Measurements from ENCODE around the gene CPAMD8. TPM values are rescaled to one million over a fixed set of nuclear protein-coding genes. Genes with fewer than 3 reads are reported as not detected.

CPAMD8 gene
- total and polyA plus RNA-seq, 9 donors: 2.4 to 13.0 (median 7.9) TPM

DNA sequence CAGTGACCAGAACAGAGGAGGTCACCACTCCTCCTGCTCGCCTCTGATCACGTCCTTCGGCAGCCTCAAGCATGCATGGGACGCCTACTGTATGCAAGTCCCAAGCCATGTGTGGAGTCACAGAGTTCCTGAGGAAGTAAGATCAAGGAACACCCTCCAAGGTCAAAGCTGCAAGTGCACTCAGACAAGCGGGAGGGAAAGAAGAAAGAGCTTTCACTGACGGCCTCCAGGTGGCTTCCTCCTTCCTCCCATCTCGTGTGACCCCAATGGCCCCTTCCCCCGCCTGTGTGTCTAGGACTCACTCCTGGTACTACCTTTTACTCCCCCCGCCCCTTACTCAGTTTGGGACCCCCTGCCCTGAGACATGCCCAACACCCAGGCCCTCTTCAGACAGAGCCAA is 42.6 kb upstream of the CPAMD8 start:
- TF ChIP-seq EP300 (IDR thresholded peaks at IDR 0.05): no peak
- TF ChIP-seq, protein P1, sequence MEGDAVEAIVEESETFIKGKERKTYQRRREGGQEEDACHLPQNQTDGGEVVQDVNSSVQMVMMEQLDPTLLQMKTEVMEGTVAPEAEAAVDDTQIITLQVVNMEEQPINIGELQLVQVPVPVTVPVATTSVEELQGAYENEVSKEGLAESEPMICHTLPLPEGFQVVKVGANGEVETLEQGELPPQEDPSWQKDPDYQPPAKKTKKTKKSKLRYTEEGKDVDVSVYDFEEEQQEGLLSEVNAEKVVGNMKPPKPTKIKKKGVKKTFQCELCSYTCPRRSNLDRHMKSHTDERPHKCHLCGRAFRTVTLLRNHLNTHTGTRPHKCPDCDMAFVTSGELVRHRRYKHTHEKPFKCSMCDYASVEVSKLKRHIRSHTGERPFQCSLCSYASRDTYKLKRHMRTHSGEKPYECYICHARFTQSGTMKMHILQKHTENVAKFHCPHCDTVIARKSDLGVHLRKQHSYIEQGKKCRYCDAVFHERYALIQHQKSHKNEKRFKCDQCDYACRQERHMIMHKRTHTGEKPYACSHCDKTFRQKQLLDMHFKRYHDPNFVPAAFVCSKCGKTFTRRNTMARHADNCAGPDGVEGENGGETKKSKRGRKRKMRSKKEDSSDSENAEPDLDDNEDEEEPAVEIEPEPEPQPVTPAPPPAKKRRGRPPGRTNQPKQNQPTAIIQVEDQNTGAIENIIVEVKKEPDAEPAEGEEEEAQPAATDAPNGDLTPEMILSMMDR (IDR thresholded peaks at IDR 0.05): no peak
- TF ChIP-seq POLR2A (IDR thresholded peaks at IDR 0.05): no peak
- intact Hi-C loops (cut with DNase I): loop anchor here in 1 of 4 donors (5.0 kb wide), 1 partner anchor 213 kb away; the partner anchor contains the start of gene ANKLE1

DNA sequence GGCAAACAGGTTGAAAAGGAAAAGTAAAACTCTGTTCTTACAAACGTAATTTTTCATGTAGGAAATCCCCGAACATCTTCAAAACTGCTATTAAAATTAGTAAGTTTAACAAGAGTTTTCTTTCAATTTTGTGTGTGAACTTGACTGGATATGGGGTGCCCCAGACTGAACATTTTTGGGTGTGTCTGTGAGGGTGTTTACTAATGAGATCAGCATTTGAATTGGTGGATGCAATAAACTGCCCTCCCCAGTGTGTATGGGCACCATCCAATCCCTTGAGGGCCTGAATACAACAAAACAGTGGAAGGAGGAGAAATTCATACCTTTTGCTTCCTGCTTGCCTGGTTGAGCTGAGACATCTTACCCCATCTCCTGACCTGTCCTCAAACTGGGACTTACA is 36.8 kb upstream of the CPAMD8 start:
- Histone ChIP-seq H3K27ac (no peak overlapping the region), H3K9me3 (peaks cover 0 to 2% of the 10 kb centered on the region in 2 donors), H3K36me3 (no peaks in the 10 kb centered on the region), H3K4me1 (ENCODE audit: insufficient read depth) (no peaks in the 10 kb centered on the region), H3K27me3 (no peaks in the 10 kb centered on the region), H3K4me3 (no peak overlapping the region)
- whole genome bisulfite sequencing, 3 donors: 80 to 94% (median 88%) methylated on average over 2 of the region's 2 CpGs
- TF ChIP-seq, protein P1 (IDR thresholded peaks at IDR 0.05): no peak
- no peak for TF ChIP-seq EP300 (IDR thresholded peaks at IDR 0.05)
- TF ChIP-seq POLR2A (IDR thresholded peaks at IDR 0.05): no peak
- no peak for DNase-seq
- intact Hi-C loops (cut with DNase I): no loop called here

More for the DNA sequence above, 42.6 kb upstream of the CPAMD8 start:
- 80 to 83% (median 80%) methylated on average over 9 of the region's 9 CpGs for WGBS, 3 donors
- H3K27me3 ChIP-seq: no peaks in the 10 kb centered on the region
- no peak for DNase-seq
- no peaks in the 10 kb centered on the region for H3K9me3 ChIP-seq
- no peak overlapping the region for H3K4me3 ChIP-seq
- H3K4me1 ChIP-seq (ENCODE audit: insufficient read depth): peaks cover 3% of the 10 kb centered on the region
- no peak overlapping the region for H3K27ac ChIP-seq
- no peaks in the 10 kb centered on the region for H3K36me3 ChIP-seq

DNA sequence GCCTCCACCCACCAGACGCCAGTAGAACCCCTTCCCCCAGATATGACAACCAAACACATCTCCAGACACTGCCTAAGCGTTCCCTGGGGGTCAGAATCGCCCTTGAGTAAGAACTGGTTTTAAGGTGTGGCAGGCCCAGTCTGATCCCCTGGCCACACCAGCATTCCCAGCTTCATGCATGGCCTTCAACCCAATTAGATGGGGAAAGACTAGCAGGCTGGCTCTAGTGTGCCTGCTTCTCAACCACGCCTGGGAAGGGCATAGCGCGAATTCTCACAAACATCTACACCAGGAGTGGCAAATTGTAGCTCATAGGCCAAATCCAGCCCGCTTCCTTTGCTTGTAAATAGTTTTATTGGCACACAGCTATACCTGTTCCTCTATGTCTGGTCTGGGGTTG is 35.1 kb upstream of the CPAMD8 start:
- DNase-seq: no peak
- TF ChIP-seq, protein P1 (IDR thresholded peaks at IDR 0.05): no peak
- no peak for TF ChIP-seq EP300 (IDR thresholded peaks at IDR 0.05)
- H3K27ac ChIP-seq: no peak overlapping the region
- no peak overlapping the region for H3K4me3 ChIP-seq
- no peaks in the 10 kb centered on the region for H3K36me3 ChIP-seq
- H3K27me3 ChIP-seq: no peaks in the 10 kb centered on the region
- H3K9me3 ChIP-seq: peaks cover 0 to 8% of the 10 kb centered on the region in 2 donors
- WGBS, 3 donors: 88 to 96% (median 93%) methylated on average over 7 of the region's 7 CpGs
- no peaks in the 10 kb centered on the region for H3K4me1 ChIP-seq (ENCODE audit: insufficient read depth)
- intact Hi-C loops (cut with DNase I): no loop called here

DNA sequence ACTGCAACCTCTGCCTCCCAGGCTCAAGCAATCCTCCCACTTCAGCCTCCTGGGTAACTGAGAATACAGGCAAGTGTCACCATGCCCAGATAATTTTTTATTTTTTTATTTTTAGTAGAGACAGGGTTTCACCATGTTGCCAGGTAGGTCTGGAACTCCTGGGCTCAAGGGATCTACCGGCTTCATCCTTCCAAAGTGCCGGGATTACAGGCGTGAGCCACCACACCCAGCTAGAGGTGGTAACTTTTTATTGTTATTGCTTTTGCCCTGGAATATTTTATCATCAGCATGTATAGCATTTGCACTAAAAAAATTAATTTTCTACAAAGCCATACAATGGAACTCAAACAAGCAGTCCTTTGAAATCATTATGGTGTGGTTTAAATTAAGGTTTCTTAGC is 34.6 kb upstream of the CPAMD8 start:
- no peaks in the 10 kb centered on the region for H3K36me3 ChIP-seq
- H3K27ac ChIP-seq: no peak overlapping the region
- no peak for DNase-seq
- intact Hi-C loops (cut with DNase I): no loop called here
- H3K9me3 ChIP-seq: peaks cover 0 to 8% of the 10 kb centered on the region in 2 donors
- TF ChIP-seq EP300 (IDR thresholded peaks at IDR 0.05) (no peak), POLR2A (IDR thresholded peaks at IDR 0.05) (no peak)
- TF ChIP-seq, protein P1 (IDR thresholded peaks at IDR 0.05): no peak
- H3K4me1 ChIP-seq (ENCODE audit: insufficient read depth): no peaks in the 10 kb centered on the region
- no peak overlapping the region for H3K4me3 ChIP-seq
- WGBS, 3 donors: 96 to 97% (median 96%) methylated on average over 3 of the region's 3 CpGs
- no peaks in the 10 kb centered on the region for H3K27me3 ChIP-seq

Measured in ovary (tissue), 9 donors.